HepG2 (cell line): ENCODE data around the gene FRAS1. TPM values are rescaled to one million over a fixed set of nuclear protein-coding genes. Genes with fewer than 3 reads are reported as not detected.
A peak's percentile ranks its signal among the peaks of the same experiment; 100 is the strongest.

ENCODE experiments used
- ATAC-seq: fragments of 200-7000 bp; cut with Tn5 transposase; 3 replicates; pipeline ENCODE4 v1.9.1; 2020; ENCODE audit warnings: mild to moderate bottlenecking, moderate library complexity
- BruUV-seq: library from RNA; stranded (reverse); fragments of 400-500 nt; replicated peaks from 2 replicates; lab custom pipeline; 2021; lab: Mats Ljungman, UMichigan
- CTCF ChIA-PET: fragments of 300-600 bp; formaldehyde crosslinking; extraction: SDS; loops from one replicate; lab custom pipeline; 2021; ENCODE audit warnings: low total read pairs, inconsistent platforms, low intra/inter-chr PET ratio; lab: Yijun Ruan, JAX
- POLR2A ChIA-PET: fragments of 350-600 bp; sonication (Branson Sonifier 250); formaldehyde crosslinking; loops from one replicate; lab custom pipeline; 2020; ENCODE audit warnings: antibody characterized with exemption, inconsistent platforms; lab: Yijun Ruan, JAX
- DNase-seq: peaks from one replicate; pipeline ENCODE4 v3.0.0-alpha.2; 2015; ENCODE audit warnings: low spot score
- FAIRE-seq: peaks from 3 replicates; lab custom pipeline; 2011; peaks lifted over from hg19 to GRCh38; lab: Jason Lieb, UNC
- H2AFZ ChIP-seq: one replicate; pipeline ENCODE4 v1.6.1; 2011; ENCODE audit warnings: low read length, inconsistent platforms
- H3K27ac ChIP-seq: fragments of 300-600 bp; 3 replicates; pipeline ENCODE4 v1.8.0; 2011; ENCODE audit warnings: mixed run types, mild to moderate bottlenecking, mixed read lengths, low read length, inconsistent platforms; ENCODE audit not compliant: insufficient read depth; ENCODE audit errors: extremely low read length
- H3K27me3 ChIP-seq, 2 experiments: fragments of 200-600 bp in 1 of 2; 2 replicates in 1 of 2; 3 replicates in 1 of 2; pipeline versions ENCODE4 v1.6.0 to v1.8.0; 2011; ENCODE audit warnings: low read length in 2 of 2, mild to moderate bottlenecking in 2 of 2, moderate library complexity in 2 of 2, inconsistent platforms in 1 of 2; ENCODE audit not compliant: insufficient read depth in 2 of 2, control insufficient read depth in 1 of 2
- H3K36me3 ChIP-seq, 2 experiments: fragments of 200-600 bp in 1 of 2; replicated peaks in 1 of 2; 2 replicates in 1 of 2; 3 replicates in 1 of 2; pipeline versions ENCODE4 v1.5.1 to v1.8.0; 2011; ENCODE audit warnings: low read length in 2 of 2, inconsistent platforms in 1 of 2; ENCODE audit not compliant: insufficient read depth in 2 of 2, control insufficient read depth in 1 of 2
- H3K4me1 ChIP-seq: 2 replicates; pipeline ENCODE4 v1.5.1; 2012; ENCODE audit warnings: low read length, inconsistent platforms; ENCODE audit not compliant: insufficient read depth
- H3K4me2 ChIP-seq: 2 replicates; pipeline ENCODE4 v1.6.0; 2011; ENCODE audit warnings: low read depth, low read length, inconsistent platforms
- H3K4me3 ChIP-seq, 3 experiments: fragments of 200-600 bp in 1 of 3; sonication (generic), shearing (Covaris generic) in 1 of 3; replicated peaks in 1 of 3; 2 replicates each; pipeline ENCODE4 v1.5.1; 2011 to 2016; ENCODE audit warnings: low read length in 3 of 3, inconsistent platforms in 2 of 3, low read depth in 2 of 3, mild to moderate bottlenecking in 2 of 3, control low read depth in 1 of 3, mixed read lengths in 1 of 3; ENCODE audit not compliant: insufficient read depth in 1 of 3
- H3K79me2 ChIP-seq: one replicate; pipeline ENCODE4 v1.6.1; 2011; ENCODE audit warnings: low read length, inconsistent platforms; ENCODE audit not compliant: insufficient read depth
- H3K9ac ChIP-seq: 2 replicates; pipeline ENCODE4 v1.6.0; 2011; ENCODE audit warnings: mild to moderate bottlenecking, low read depth, low read length, inconsistent platforms; ENCODE audit not compliant: insufficient read depth
- H3K9me3 ChIP-seq: 2 replicates; pipeline ENCODE4 v1.5.1; 2012; ENCODE audit warnings: mild to moderate bottlenecking, low read length
- H4K20me1 ChIP-seq: 2 replicates; pipeline ENCODE4 v1.6.0; 2011; ENCODE audit warnings: inconsistent platforms, mild to moderate bottlenecking, low read length, moderate library complexity; ENCODE audit not compliant: insufficient read depth
- DZIP1 ChIP-seq: sonication (generic); formaldehyde crosslinking; IDR thresholded peaks from 2 replicates; pipeline ENCODE4 v1.5.0; 2020; ENCODE audit warnings: mild to moderate bottlenecking, missing genetic modification reagents
- HOMEZ ChIP-seq: IDR thresholded peaks from 2 replicates; pipeline ENCODE4 v1.6.1; 2016; ENCODE audit warnings: low read depth
- LBX2 ChIP-seq: sonication (generic); formaldehyde crosslinking; IDR thresholded peaks from 2 replicates; pipeline ENCODE4 v1.5.0; 2020; ENCODE audit warnings: missing genetic modification reagents, mild to moderate bottlenecking, borderline replicate concordance
- MYPOP ChIP-seq: sonication (generic); formaldehyde crosslinking; IDR thresholded peaks from 2 replicates; pipeline ENCODE4 v1.8.1; 2023; ENCODE audit warnings: mild to moderate bottlenecking, moderate library complexity, missing genetic modification reagents
- SMAD3 ChIP-seq: sonication (generic); formaldehyde crosslinking; IDR thresholded peaks from 2 replicates; pipeline ENCODE4 v1.4.0; 2020; ENCODE audit warnings: missing genetic modification reagents
- SNRNP70 ChIP-seq: fragments of 200-400 bp; formaldehyde crosslinking; IDR thresholded peaks from 2 replicates; pipeline ENCODE4 v1.6.1; 2017; ENCODE audit warnings: mild to moderate bottlenecking, low read depth, low read length, moderate library complexity
- TERF1 ChIP-seq: sonication (generic); formaldehyde crosslinking; IDR thresholded peaks from 2 replicates; pipeline ENCODE4 v1.8.0; 2022; ENCODE audit warnings: mild to moderate bottlenecking, missing genetic modification reagents, moderate library complexity
- ZNF101 ChIP-seq: sonication (generic); formaldehyde crosslinking; IDR thresholded peaks from 2 replicates; pipeline ENCODE4 v1.4.0; 2020; ENCODE audit warnings: mild to moderate bottlenecking, low read depth, missing genetic modification reagents, borderline replicate concordance
- ZNF331 ChIP-seq: sonication (generic); formaldehyde crosslinking; IDR thresholded peaks from 2 replicates; pipeline ENCODE4 v1.4.0; 2020; ENCODE audit warnings: missing genetic modification reagents
- ZNF432 ChIP-seq: sonication (generic); formaldehyde crosslinking; IDR thresholded peaks from 2 replicates; pipeline ENCODE4 v1.5.0; 2020; ENCODE audit warnings: missing genetic modification reagents, mild to moderate bottlenecking, borderline replicate concordance
- ZNF724P ChIP-seq: sonication (generic); formaldehyde crosslinking; IDR thresholded peaks from 2 replicates; pipeline ENCODE4 v1.8.0; 2022; ENCODE audit warnings: missing genetic modification reagents, borderline replicate concordance
- WGBS: methylation state at CpG from one replicate; pipeline ENCODE4 v1.1.6; 2017; ENCODE audit warnings: low lambda C conversion rate; 5-methylcytosine and 5-hydroxymethylcytosine counted together
- in situ Hi-C: cut with HindIII; loops from 2 replicates; pipeline ENCODE4 v1.10.0; 2017; ENCODE audit warnings: low pct_unique_long_range_greater_than_20kb; ENCODE audit not compliant: extremely low pct_ligation_motif_present
- intact Hi-C: fragments of 100-400 bp; cut with micrococcal nuclease; formaldehyde crosslinking; loops from one replicate; pipeline ENCODE4 v1.10.0; 2022; ENCODE audit not compliant: unreplicated experiment
- polyA plus RNA-seq, 8 experiments: library from polyadenylated mRNA; depleted of rRNA in 3 of 8; stranded (reverse) in 7 of 8; unstranded in 1 of 8; fragments of >200 nt; fragmentation: Illumina TruSeq in 4 of 8; extraction: Trizol in 4 of 8; gene quantifications; 2 replicates each; pipeline versions ENCODE4 v1.2.1 to v1.2.3, GENCODE V29; 2011 to 2016; ENCODE audit warnings: low read depth in 4 of 8, missing spikeins in 1 of 8, mixed read lengths in 1 of 8; ENCODE audit not compliant: insufficient read depth in 1 of 8
- total RNA-seq, 5 experiments: library from RNA; depleted of rRNA; stranded (reverse); fragments of >200 nt; fragmentation: Illumina TruSeq; extraction: Trizol; gene quantifications; 2 replicates each; pipeline ENCODE4 v1.2.3, GENCODE V29; 2016; ENCODE audit warnings: low read depth in 1 of 5

Gene FRAS1
- total and polyA plus RNA-seq, 2 of the 13 experiments (the other 11 are each of a cell fraction or from before 2014, with no cell fraction given): 22.5 to 31.6 TPM

GRCh38 chr4:78213218-78213617 is 156.1 kb downstream of the FRAS1 start:
- no peaks in the 10 kb centered on the region for H3K9me3 ChIP-seq
- peaks cover 31% of the 10 kb centered on the region for H3K4me1 ChIP-seq
- no peaks in the 10 kb centered on the region for H3K27me3 ChIP-seq
- H3K9ac ChIP-seq: no peak overlapping the region
- no peak overlapping the region for H2AFZ ChIP-seq
- H3K4me2 ChIP-seq: no peak overlapping the region
- no peak overlapping the region for H3K27ac ChIP-seq
- CTCF ChIA-PET: no interaction called here
- BruUV-seq: no TSS peak
- no peaks in the 10 kb centered on the region for H4K20me1 ChIP-seq
- in situ Hi-C loops: no loop called here
- no peak overlapping the region for H3K4me3 ChIP-seq
- POLR2A ChIA-PET: no interaction called here
- peak; percentile 43; the same call in 1 of the 2 replicates for TF ChIP-seq HOMEZ (CRISPR knock-in tag)
- no peak for TF ChIP-seq ZNF331 (CRISPR knock-in tag)
- TF ChIP-seq, all 625 proteins: peak for 1
- ATAC-seq: no peak
- WGBS: 88% methylated on average over 3 of the region's 3 CpGs
- Histone ChIP-seq H3K79me2 (peaks cover 9% of the 10 kb centered on the region), H3K36me3 (no peaks in the 10 kb centered on the region; a peak in 1 of 5 replicates)
- FAIRE-seq: no peak
- DNase-seq: no peak
- intact Hi-C loops: no loop called here

- in situ Hi-C loops: no loop called here
- ATAC-seq (no peak), FAIRE-seq (no peak), DNase-seq (no peak)
- BruUV-seq: no TSS peak
- ChIA-PET CTCF (no interaction called here), POLR2A (no interaction called here)
- Histone ChIP-seq H2AFZ (no peak overlapping the region), H3K27me3 (no peaks in the 10 kb centered on the region), H3K4me1 (peaks cover 37% of the 10 kb centered on the region), H3K9me3 (no peaks in the 10 kb centered on the region), H3K4me2 (no peak overlapping the region), H3K4me3 (no peak overlapping the region), H3K36me3 (no peaks in the 10 kb centered on the region; a peak in 1 of 5 replicates), H3K79me2 (peaks cover 15% of the 10 kb centered on the region), H3K9ac (no peak overlapping the region), H4K20me1 (no peaks in the 10 kb centered on the region), H3K27ac (no peak overlapping the region)
- intact Hi-C loops: no loop called here
- TF ChIP-seq SNRNP70 (no peak), ZNF724P (no peak), ZNF101 (CRISPR knock-in tag) (no peak), SMAD3 (CRISPR knock-in tag) (no peak), MYPOP (CRISPR knock-in tag) (no peak), TERF1 (CRISPR knock-in tag) (no peak), ZNF432 (CRISPR knock-in tag) (no peak), LBX2 (CRISPR knock-in tag) (no peak), DZIP1 (no peak)
These were observed 157.0 kb downstream of the FRAS1 start for GRCh38 chr4:78214078-78214477.
